BE2C (cell line): ENCODE measurements around the gene TTN.

ENCODE experiments used
- DNase-seq: peaks from one replicate; pipeline ENCODE4 v3.0.0-alpha.2; 2020
- H3K27me3 ChIP-seq: fragments of 250-450 bp; sonication (Bioruptor Pico); 2 replicates; pipeline ENCODE4 v1.5.1; 2020; ENCODE audit warnings: mild to moderate bottlenecking
- H3K36me3 ChIP-seq: fragments of 250-450 bp; sonication (Bioruptor Pico); 2 replicates; pipeline ENCODE4 v1.5.1; 2020; ENCODE audit warnings: mild to moderate bottlenecking
- H3K4me1 ChIP-seq: fragments of 250-450 bp; sonication (Bioruptor Pico); 2 replicates; pipeline ENCODE4 v1.5.1; 2020
- H3K4me3 ChIP-seq: 2 replicates; pipeline ENCODE4 v1.5.1; 2011; ENCODE audit warnings: low read depth, low read length
- H3K9me3 ChIP-seq: fragments of 250-450 bp; sonication (Bioruptor Pico); 2 replicates; pipeline ENCODE4 v1.5.1; 2020
- CTCF ChIP-seq: IDR thresholded peaks from 2 replicates; pipeline ENCODE4 v1.5.1; 2012; ENCODE audit warnings: mild to moderate bottlenecking, low read depth, low read length

Gene TTN

GRCh38 chr2:178480227-178481181 is 326.7 kb downstream of the TTN start, which contains the start of gene PLEKHA3:
PLEKHA3 (plus strand) TSS chr2:178480457; CDS start chr2:178480870, 413 bp downstream.
- no peaks in the 10 kb centered on the region for H3K9me3 ChIP-seq
- no peaks in the 10 kb centered on the region for H3K27me3 ChIP-seq
- peak within 1 kb of the TSS; percentile 63 for H3K4me3 ChIP-seq
- TF ChIP-seq CTCF = no peak
- H3K4me1 ChIP-seq = peaks cover 4% of the 10 kb centered on the region; the same call in 1 of the 2 replicates
- no peaks in the 10 kb centered on the region for H3K36me3 ChIP-seq
- DNase-seq = peak; percentile 91

- DNase-seq = no peak
- TF ChIP-seq CTCF = no peak
- Histone ChIP-seq H3K4me1 (peaks cover 4% of the 10 kb centered on the region; the same call in 1 of the 2 replicates), H3K4me3 (peak overlapping the region; percentile 63), H3K36me3 (no peaks in the 10 kb centered on the region), H3K9me3 (no peaks in the 10 kb centered on the region), H3K27me3 (no peaks in the 10 kb centered on the region)
Measured at GRCh38 chr2:178479758-178480226, 327.4 kb downstream of the TTN start.

GRCh38 chr2:178479275-178479616 is 328.0 kb downstream of the TTN start:
- H3K4me3 ChIP-seq = peak overlapping the region; percentile 92; the same call in 1 of the 2 replicates
- DNase-seq = no peak
- no peaks in the 10 kb centered on the region for H3K9me3 ChIP-seq
- peaks cover 4% of the 10 kb centered on the region; the same call in 1 of the 2 replicates for H3K4me1 ChIP-seq
- TF ChIP-seq CTCF = no peak
- no peaks in the 10 kb centered on the region for H3K36me3 ChIP-seq
- H3K27me3 ChIP-seq = no peaks in the 10 kb centered on the region

GRCh38 chr2:178478439-178479274 is 328.6 kb downstream of the TTN start, which contains the start of gene FKBP7:
FKBP7 (minus strand) TSS chr2:178478600; CDS start chr2:178478499, 101 bp downstream.
- Histone ChIP-seq H3K4me1 (peaks cover 4% of the 10 kb centered on the region; the same call in 1 of the 2 replicates), H3K9me3 (no peaks in the 10 kb centered on the region), H3K36me3 (no peaks in the 10 kb centered on the region), H3K27me3 (no peaks in the 10 kb centered on the region), H3K4me3 (peak within 1 kb of the TSS; percentile 92)
- peak; percentile 76 for DNase-seq
- peak; percentile 59 for TF ChIP-seq CTCF

GRCh38 chr2:178478130-178478438 is 329.1 kb downstream of the TTN start:
- H3K9me3 ChIP-seq = no peaks in the 10 kb centered on the region
- H3K4me1 ChIP-seq = peaks cover 4% of the 10 kb centered on the region; the same call in 1 of the 2 replicates
- TF ChIP-seq CTCF = no peak
- DNase-seq = no peak
- peak overlapping the region; percentile 92 for H3K4me3 ChIP-seq
- no peaks in the 10 kb centered on the region for H3K36me3 ChIP-seq
- no peaks in the 10 kb centered on the region for H3K27me3 ChIP-seq
